ENCODE measurements around the gene MAP6D1. TPM values are rescaled to one million over a fixed set of nuclear protein-coding genes. Genes with fewer than 3 reads are reported as not detected.

The MAP6D1 gene
- total and polyA plus RNA-seq, 2 experiments from 2014 or later, result 0.50 to 3.4 TPM

DNA sequence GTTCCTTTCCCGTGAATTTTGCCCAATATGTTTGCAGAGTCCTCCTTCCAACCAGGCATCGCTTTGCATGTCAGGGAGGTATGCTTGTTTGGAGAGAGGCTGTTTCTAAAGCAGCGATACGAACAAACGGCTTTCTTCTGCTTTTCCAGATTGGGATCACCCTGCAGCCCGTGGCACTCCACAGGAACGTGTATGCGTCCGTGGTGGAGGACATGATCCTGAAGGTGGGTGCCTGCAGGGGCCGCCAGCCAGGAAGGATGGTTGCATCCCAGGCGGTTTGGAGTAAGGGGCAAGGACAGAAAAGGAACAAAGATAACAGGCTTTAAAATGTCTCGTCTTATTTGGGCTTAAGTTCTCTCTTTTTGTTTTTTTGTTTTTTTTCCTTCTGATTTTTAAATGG is 17.5 kb downstream of the MAP6D1 start:
- DNase-seq (ENCODE audit: low spot score), result no peak
- no peaks in the 10 kb centered on the region for H3K27me3 ChIP-seq
- peaks cover 8% of the 10 kb centered on the region for H3K4me1 ChIP-seq (ENCODE audit: insufficient read depth)
- no peak overlapping the region for H2AFZ ChIP-seq
- no peak overlapping the region for H3K27ac ChIP-seq
- H4K20me1 ChIP-seq (ENCODE audit: insufficient read depth, poor library complexity, severe bottlenecking), result no peaks in the 10 kb centered on the region
- H3K9me2 ChIP-seq (replicated peaks; ENCODE audit: insufficient read depth), result no peaks in the 10 kb centered on the region
- 97% methylated on average over 12 of the region's 12 CpGs for WGBS (ENCODE audit: low lambda C conversion rate, missing lambda C conversion rate)
- no peak overlapping the region for H3K4me3 ChIP-seq
- H3K9me3 ChIP-seq (ENCODE audit: low read depth), result no peaks in the 10 kb centered on the region
- no peaks in the 10 kb centered on the region for H3K36me3 ChIP-seq (replicated peaks; ENCODE audit: insufficient read depth, low read depth)
- H3K79me2 ChIP-seq, result no peaks in the 10 kb centered on the region
- H3K4me2 ChIP-seq, result no peak overlapping the region
- no peak for TF ChIP-seq EZH2 (IDR thresholded peaks at IDR 0.05; ENCODE audit: borderline replicate concordance)
- TF ChIP-seq, protein P1, sequence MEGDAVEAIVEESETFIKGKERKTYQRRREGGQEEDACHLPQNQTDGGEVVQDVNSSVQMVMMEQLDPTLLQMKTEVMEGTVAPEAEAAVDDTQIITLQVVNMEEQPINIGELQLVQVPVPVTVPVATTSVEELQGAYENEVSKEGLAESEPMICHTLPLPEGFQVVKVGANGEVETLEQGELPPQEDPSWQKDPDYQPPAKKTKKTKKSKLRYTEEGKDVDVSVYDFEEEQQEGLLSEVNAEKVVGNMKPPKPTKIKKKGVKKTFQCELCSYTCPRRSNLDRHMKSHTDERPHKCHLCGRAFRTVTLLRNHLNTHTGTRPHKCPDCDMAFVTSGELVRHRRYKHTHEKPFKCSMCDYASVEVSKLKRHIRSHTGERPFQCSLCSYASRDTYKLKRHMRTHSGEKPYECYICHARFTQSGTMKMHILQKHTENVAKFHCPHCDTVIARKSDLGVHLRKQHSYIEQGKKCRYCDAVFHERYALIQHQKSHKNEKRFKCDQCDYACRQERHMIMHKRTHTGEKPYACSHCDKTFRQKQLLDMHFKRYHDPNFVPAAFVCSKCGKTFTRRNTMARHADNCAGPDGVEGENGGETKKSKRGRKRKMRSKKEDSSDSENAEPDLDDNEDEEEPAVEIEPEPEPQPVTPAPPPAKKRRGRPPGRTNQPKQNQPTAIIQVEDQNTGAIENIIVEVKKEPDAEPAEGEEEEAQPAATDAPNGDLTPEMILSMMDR (IDR thresholded peaks at IDR 0.05; ENCODE audit: poor library complexity), result no peak
- no peak for TF ChIP-seq EZH2phosphoT487 (IDR thresholded peaks at IDR 0.05; ENCODE audit: low read depth, severe bottlenecking, unreplicated experiment)

DNA sequence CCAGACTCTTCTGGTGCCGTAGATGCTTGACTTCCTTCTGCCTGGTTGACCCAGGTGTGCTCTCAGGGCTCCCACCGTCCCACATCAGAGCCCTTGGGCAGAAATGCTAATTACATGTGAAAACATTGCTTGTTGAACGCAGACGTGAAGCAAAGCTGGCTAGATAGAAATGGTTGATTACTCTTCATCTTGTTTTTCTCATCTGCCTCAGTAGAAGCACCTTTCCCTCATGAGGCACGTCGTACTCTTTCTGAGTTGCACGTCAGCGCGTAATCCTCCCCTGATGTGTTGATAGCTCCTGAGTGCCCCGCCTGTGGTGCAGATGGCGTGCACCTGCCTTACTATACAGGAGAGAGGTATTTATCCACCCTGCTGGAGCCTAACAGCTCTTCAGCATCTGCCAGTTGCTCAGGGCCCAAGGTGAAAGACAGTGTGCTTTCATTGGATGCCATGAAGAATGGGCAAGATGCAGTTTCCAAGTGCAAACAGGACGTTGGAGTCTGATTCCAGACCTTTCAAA is 18.1 kb downstream of the MAP6D1 start:
- Histone ChIP-seq H3K9me3 (ENCODE audit: low read depth) (no peaks in the 10 kb centered on the region), H3K4me1 (ENCODE audit: insufficient read depth) (peaks cover 8% of the 10 kb centered on the region), H3K27me3 (no peaks in the 10 kb centered on the region), H2AFZ (no peak overlapping the region), H3K27ac (no peak overlapping the region), H3K4me3 (no peak overlapping the region), H3K79me2 (no peaks in the 10 kb centered on the region), H3K9me2 (replicated peaks; ENCODE audit: insufficient read depth) (no peaks in the 10 kb centered on the region), H3K36me3 (replicated peaks; ENCODE audit: insufficient read depth, low read depth) (no peaks in the 10 kb centered on the region), H3K4me2 (no peak overlapping the region), H4K20me1 (ENCODE audit: insufficient read depth, poor library complexity, severe bottlenecking) (no peaks in the 10 kb centered on the region)
- TF ChIP-seq, protein P1 (IDR thresholded peaks at IDR 0.05; ENCODE audit: poor library complexity), result no peak
- no peak for TF ChIP-seq EZH2 (IDR thresholded peaks at IDR 0.05; ENCODE audit: borderline replicate concordance)
- TF ChIP-seq EZH2phosphoT487 (IDR thresholded peaks at IDR 0.05; ENCODE audit: low read depth, severe bottlenecking, unreplicated experiment), result no peak
- WGBS (ENCODE audit: low lambda C conversion rate, missing lambda C conversion rate), result 94% methylated on average over 12 of the region's 12 CpGs
- no peak for DNase-seq (ENCODE audit: low spot score)

DNA sequence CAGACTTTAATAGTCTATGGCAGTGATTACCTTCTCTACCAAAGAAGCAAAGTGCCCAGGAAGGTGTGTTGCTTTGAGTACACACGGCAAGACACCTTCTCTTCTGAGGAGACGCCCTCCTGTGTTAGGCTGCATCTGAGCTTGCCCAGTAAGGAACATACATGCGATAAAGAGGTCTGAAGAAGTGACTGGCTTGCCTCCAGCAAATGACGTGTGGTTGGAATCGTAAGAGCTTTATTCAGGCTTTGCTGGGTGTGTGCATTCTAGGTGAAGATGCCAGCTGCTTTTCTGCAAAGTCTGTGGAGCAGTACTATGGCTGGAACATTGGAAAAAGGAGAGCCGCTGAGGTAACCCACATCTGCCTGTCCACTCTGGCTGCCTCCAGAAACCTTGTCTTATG is 22.4 kb downstream of the MAP6D1 start:
- Histone ChIP-seq H3K36me3 (replicated peaks; ENCODE audit: insufficient read depth, low read depth) (peaks cover 5% of the 10 kb centered on the region), H4K20me1 (ENCODE audit: insufficient read depth, poor library complexity, severe bottlenecking) (no peaks in the 10 kb centered on the region), H3K79me2 (no peaks in the 10 kb centered on the region), H3K9me2 (replicated peaks; ENCODE audit: insufficient read depth) (no peaks in the 10 kb centered on the region), H3K4me3 (no peak overlapping the region), H3K27ac (no peak overlapping the region), H3K4me1 (ENCODE audit: insufficient read depth) (no peaks in the 10 kb centered on the region), H3K4me2 (no peak overlapping the region), H3K27me3 (no peaks in the 10 kb centered on the region), H2AFZ (no peak overlapping the region), H3K9me3 (ENCODE audit: low read depth) (no peaks in the 10 kb centered on the region)
- 94% methylated on average over 6 of the region's 6 CpGs for WGBS (ENCODE audit: low lambda C conversion rate, missing lambda C conversion rate)
- TF ChIP-seq EZH2phosphoT487 (IDR thresholded peaks at IDR 0.05; ENCODE audit: low read depth, severe bottlenecking, unreplicated experiment), result no peak
- TF ChIP-seq, protein P1 (IDR thresholded peaks at IDR 0.05; ENCODE audit: poor library complexity), result no peak
- no peak for TF ChIP-seq EZH2 (IDR thresholded peaks at IDR 0.05; ENCODE audit: borderline replicate concordance)
- DNase-seq (ENCODE audit: low spot score), result no peak

Measured in hepatocyte (in vitro differentiated cells).